Measurements from ENCODE around the gene TLR1. TPM values are rescaled to one million over a fixed set of nuclear protein-coding genes. Genes with fewer than 3 reads are reported as not detected.

The TLR1 gene, protein sequence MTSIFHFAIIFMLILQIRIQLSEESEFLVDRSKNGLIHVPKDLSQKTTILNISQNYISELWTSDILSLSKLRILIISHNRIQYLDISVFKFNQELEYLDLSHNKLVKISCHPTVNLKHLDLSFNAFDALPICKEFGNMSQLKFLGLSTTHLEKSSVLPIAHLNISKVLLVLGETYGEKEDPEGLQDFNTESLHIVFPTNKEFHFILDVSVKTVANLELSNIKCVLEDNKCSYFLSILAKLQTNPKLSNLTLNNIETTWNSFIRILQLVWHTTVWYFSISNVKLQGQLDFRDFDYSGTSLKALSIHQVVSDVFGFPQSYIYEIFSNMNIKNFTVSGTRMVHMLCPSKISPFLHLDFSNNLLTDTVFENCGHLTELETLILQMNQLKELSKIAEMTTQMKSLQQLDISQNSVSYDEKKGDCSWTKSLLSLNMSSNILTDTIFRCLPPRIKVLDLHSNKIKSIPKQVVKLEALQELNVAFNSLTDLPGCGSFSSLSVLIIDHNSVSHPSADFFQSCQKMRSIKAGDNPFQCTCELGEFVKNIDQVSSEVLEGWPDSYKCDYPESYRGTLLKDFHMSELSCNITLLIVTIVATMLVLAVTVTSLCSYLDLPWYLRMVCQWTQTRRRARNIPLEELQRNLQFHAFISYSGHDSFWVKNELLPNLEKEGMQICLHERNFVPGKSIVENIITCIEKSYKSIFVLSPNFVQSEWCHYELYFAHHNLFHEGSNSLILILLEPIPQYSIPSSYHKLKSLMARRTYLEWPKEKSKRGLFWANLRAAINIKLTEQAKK
- total RNA-seq, result 4.9 TPM
- long read RNA-seq, result 0 reads

DNA sequence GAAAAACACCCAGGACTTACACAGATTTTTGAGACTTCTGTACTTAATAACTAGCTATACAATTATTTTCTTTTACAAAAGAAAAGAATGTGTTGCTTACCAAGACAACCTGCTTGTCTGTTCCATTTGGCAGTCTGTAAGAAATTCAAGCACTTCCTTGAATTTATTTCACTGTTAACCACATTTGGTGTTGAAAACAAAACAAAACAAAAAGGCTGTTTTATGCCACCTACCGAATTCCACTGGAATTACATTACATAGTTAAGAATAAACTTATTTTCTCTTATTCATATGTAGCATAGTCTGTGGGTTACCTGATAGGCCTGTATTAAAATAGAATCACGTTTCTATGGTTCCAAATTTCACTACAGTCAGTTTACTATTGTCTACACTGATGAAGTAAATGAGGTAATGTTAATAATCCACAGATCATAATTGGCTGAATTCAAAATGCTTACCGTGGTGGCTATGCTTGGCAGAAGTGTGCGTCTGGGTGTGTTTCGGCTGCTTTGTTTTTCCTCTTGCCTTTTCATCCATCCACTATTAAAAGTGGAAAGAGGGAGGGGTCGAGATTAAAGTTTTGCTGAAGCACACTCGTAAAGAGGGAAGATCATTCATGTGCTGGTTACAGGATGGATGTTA, at the start of gene TLR1:
TSS of gene TLR1 (minus strand) at position 138 of the 642 bp plus-strand sequence. CDS start 5,960 bp downstream, outside the sequence.
- intact Hi-C loops (cut with DNase I), result loop anchor here (5.0 kb wide), 1 partner anchor 53 kb away; the partner anchor contains the start of gene TLR6
- DNase-seq (ENCODE audit: low spot score), result no peak

DNA sequence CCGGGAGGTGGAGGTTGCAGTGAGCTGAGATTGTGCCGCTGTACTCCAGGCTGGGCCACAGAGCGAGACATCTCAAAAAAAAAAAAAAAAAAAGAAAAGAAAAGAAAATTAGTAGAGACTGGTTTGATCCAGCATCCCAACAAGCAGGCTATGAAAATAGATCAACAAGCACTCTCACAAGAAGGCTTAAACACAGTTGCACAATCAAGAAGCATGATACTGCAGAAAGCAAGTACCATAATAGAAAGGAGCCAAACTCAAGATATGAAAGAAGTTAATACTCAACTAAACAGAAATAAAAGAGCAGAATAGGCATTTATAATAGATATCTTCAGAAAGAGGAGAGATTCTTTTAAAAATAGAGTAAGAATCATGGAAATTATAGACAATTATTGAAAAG, 41.4 kb upstream of the TLR1 start:
- intact Hi-C loops (cut with DNase I), result no loop called here
- no peak for DNase-seq (ENCODE audit: low spot score)

DNA sequence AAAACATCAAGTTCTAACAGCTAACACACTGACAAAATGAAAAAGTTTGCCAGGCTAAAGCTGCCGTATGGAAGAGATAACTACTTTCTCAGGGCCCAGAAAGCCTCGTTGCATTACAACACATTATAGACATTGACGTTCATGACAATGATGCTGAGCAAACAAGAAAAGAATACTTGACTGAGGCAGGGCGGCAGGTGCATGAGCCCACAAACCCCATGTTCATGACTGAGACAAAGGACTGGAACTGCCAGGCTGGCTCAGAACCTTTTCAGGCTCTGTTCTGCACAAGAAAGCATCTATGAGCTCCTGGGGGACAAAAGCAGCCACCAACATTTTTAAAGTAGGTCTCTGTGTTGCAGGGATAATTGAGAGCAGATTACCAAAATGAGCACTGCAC, 38.4 kb upstream of the TLR1 start:
- no peak for DNase-seq (ENCODE audit: low spot score)
- intact Hi-C loops (cut with DNase I), result no loop called here

DNA sequence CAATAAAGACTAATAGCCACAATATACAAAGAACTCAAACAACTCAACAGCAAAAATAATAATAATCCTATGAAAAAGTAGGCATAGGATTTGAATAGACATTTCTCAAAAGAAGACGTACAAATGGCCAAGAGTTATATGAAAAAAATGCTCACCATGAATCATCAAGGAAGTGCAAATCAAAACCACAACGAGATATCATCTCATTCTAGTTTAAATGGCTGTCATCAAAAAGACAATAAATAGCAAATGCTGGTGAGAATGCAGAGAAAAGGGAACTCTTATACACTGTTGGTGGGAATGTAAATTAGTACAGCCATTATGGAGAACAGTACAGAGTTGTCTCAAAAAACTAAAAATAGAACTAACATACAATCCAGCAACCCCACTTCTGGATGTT, 33.3 kb upstream of the TLR1 start:
- intact Hi-C loops (cut with DNase I), result no loop called here
- DNase-seq (ENCODE audit: low spot score), result no peak

DNA sequence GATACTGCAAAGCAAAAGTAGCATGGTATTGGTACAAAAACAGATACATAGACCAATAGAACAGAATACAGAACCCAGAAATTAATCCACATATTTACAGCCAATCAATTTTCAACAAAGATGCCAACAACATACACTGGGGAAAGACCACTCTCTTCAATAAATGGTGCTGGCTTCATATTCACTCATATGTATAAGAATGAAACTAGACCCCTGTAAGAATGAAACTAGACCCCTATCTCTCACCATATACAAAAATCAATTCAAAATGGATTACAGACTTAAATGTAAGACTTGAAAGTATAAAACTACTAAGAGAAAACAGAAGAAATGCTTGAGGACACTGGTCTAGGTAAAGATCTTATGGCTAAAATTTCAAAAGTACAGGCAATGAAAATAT, 32.7 kb upstream of the TLR1 start:
- intact Hi-C loops (cut with DNase I), result no loop called here
- no peak for DNase-seq (ENCODE audit: low spot score)

DNA sequence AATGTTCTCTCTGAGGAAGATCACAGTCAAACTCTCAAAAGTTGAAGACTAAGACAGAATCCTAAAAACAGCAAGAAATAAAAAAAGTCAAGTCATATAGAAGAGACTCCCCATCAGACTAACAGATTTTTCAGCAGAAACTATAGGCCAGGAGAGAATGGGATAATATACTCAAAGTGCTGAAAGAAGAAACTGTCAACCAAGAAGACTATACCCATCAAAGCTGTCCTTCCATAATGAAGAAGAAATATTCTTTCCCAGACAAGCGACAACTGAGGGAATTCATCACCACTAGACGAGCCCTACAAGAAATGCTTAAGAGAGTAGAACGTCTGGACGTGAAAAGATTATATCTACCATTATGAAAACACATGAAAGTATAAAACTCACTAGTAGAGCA, 30.0 kb upstream of the TLR1 start:
- intact Hi-C loops (cut with DNase I), result no loop called here
- DNase-seq (ENCODE audit: low spot score), result no peak

DNA sequence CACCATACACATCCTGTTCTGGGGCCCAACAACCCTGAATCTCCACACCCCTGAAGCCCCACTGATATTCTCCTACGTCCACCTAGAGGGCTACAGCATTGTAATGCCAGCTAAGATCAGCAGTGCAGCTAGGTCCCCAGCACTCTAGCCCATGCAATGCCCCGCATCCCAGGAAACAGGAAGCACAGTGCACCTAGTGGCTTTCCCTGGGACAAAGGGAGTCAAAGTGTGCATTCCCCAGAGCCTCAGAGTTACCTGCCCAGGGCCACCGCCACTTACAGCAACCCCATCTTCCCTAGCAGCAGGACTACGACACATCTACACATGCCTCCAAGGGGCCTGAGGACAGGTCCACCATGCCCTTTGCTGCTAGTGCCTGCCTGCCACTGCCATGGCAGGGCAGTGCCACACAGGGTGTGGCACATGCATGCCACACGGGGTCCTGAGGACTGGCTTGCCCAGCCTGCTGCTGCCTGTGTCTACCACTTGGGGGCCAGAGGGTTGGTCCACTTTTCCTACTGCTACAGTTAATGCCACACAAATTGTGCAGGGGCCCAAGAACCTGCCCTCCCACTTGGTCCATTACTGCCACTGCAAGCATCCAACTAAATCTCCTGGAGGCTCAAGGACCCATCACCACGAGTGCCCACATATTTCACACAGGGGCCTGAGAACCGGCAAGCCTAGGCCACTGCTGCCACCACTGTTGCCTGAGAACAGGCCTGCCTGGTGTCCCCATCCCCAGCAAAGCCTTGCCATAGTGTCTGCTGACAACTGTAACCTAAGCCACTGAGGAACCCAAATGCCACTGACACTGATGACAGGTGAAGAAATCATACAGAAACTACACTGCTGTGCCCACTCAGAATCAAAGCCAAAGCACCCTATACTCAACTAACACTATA, 28.3 kb upstream of the TLR1 start:
- intact Hi-C loops (cut with DNase I), result no loop called here
- DNase-seq (ENCODE audit: low spot score), result no peak

DNA sequence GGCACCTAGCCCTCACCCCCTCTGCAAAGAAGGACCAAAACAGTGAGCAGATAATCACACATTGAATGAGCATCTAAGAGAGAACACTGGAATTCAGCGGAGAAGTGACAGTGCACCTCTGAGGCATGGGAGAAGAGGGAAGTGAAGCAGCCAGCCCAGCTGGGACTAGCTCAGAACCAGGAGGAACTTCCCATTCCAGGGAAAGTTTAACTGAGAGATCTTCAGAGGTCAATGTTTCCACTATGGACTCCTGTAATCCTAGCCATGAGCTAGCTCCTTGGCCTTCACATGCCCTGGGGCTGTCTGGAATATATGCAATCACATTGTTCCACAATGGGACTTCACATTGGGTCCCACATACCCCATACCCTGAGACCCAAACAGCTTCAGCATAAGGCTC, 27.6 kb upstream of the TLR1 start:
- intact Hi-C loops (cut with DNase I), result no loop called here
- no peak for DNase-seq (ENCODE audit: low spot score)

DNA sequence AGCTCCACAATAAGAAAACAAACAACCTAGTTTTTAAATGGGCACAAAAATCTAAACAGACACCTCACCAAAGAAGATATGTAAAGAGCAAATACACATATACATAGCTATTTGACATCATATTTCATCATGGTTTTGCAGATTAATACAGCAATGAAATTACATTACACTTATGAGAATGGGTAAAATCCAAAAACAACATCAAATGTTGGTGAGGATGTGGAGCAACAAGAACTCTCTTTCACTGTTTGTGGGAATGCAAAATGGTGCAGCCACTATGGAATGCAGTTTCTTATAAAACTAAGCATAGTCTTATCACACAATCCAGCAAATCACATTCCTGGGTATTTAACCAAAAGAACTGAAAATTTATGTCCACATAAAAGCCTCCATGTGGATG, 27.1 kb upstream of the TLR1 start:
- no peak for DNase-seq (ENCODE audit: low spot score)
- intact Hi-C loops (cut with DNase I), result no loop called here

DNA sequence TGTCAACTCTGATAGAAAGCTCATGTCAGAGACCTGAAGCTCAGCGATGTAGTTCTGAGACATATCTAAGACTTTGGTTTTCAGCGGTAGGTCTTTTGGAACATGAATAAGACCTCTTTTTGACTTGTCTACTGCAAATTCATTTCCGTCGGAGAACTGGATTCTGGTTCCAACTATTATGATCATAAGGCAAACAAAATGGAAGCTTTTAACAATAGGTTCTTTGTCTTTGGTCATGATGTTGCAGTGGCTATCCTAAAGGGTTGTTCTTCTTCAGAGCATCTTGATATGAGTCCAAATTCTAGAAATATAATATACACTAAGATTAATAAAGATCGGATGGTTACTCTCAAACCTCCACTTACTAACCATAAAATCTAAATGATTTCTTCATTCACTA, 24.6 kb upstream of the TLR1 start:
- intact Hi-C loops (cut with DNase I), result no loop called here
- no peak for DNase-seq (ENCODE audit: low spot score)

DNA sequence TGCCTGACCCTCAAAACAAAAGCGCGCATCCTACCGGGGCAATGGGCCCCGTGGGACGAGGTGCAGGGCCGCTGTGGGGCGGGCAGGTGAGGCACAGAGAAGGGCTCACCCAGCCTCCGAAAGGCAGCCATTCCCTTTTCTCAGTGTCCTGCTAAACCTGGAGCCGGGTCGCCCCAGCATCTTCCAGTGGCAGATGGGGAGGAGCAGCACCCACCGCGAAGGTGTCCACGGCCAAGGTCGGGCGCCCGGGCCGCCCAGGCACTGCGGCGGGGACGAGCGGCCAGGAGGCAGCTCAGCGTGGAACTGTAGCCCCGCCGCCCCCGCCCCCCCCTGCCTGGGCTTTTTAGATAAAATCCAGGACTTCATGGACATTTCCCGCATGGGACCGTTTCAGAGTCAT, 19.2 kb upstream of the TLR1 start:
- DNase-seq (ENCODE audit: low spot score), result no peak

DNA sequence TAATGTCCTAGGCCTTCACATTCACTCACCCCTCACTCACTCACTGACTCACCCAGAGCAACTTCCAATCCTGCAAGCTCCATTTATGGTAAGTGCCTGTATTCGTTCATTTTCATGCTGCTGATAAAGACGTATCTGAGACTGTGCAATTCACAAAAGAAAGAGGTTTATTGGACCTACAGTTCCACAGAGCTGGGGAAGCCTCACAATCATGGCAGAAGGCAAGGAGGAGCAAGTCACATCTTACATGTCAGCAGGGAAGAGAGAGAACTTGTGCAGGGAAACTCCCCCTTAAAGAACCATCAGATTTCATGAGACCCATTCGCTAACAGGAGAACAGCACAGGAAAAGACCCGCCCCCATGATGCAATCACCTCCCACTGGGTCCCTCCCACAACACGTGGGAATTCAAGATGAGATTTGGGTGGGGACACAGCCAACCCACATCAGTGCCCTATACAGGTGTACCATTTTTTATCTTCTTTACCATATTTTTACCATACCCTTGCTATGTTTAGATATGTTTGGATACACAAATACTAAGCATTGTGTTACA, 18.2 kb upstream of the TLR1 start:
- intact Hi-C loops (cut with DNase I), result no loop called here
- DNase-seq (ENCODE audit: low spot score), result no peak

More for the DNA sequence above, 19.2 kb upstream of the TLR1 start:
- intact Hi-C loops (cut with DNase I), result no loop called here

DNA sequence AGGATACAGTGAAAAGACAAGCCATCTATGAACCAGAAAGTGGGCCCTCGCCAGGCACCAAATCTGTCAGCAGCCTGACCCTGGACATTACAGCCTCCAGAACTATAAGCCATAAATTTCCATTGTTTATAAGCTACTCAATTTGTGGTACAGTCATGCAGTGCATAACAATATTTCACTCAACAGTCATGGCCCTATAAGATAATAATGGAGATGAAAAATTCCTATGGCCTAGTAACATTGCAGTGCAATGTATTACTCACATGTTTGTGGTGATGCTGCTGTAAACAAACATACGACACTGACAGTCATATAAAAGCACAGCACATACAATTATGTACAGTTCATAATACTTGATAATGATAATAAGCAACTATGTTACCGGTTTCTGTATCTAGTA, 17.1 kb upstream of the TLR1 start:
- intact Hi-C loops (cut with DNase I), result no loop called here
- DNase-seq (ENCODE audit: low spot score), result no peak

DNA sequence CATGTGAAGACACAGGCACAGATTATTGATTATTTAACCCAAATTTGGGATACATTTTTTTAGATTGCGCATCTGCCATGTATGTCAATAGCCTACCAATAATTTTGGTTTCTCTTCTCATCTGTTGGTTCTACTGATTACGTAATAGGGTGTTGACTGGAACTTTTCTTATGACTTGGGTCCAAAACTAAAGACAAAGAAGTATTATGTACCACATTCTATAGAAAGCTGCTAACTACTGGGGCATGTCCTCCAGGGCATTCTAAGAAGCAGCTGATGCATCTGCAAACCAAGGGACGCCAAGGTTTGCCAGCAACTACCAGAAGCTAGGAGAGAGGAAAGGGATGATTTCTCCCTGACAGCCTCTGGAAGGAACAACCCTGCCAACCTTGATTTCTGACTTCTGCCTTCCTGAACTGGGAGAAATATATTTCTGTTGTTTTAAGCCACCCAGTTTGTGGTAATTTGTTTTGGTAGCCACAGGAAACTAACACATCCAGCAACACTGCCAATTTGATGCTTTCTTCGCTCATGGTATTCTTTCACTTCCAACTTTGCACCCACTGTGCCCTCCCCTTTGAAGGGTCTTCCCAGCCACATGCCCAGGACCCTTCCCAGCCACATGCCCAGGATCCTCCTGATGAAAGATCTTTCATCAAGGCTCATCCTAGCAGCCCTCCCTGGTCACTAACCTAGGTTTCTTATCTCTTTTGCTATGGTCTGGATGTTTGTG, 15.9 kb upstream of the TLR1 start:
- intact Hi-C loops (cut with DNase I), result no loop called here
- no peak for DNase-seq (ENCODE audit: low spot score)

DNA sequence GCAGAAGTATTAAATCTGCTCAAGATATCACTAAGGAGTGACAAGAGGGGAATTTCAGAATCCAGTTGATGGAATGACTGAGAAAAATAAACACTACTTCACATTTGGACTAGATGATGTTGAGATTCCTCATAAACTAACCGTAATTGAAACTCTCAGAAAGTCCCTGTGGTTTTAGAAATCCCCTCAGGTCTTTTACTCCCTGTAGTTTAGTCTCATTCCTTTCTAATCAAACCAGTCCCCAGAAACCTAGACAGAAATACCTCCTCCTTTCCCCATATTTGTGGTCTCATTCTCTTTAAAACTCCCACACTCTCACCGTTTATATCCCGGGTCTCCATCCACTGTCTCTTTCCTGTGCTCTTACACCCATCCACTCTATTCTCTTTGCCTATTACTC, 15.0 kb upstream of the TLR1 start:
- intact Hi-C loops (cut with DNase I), result no loop called here
- DNase-seq (ENCODE audit: low spot score), result no peak

DNA sequence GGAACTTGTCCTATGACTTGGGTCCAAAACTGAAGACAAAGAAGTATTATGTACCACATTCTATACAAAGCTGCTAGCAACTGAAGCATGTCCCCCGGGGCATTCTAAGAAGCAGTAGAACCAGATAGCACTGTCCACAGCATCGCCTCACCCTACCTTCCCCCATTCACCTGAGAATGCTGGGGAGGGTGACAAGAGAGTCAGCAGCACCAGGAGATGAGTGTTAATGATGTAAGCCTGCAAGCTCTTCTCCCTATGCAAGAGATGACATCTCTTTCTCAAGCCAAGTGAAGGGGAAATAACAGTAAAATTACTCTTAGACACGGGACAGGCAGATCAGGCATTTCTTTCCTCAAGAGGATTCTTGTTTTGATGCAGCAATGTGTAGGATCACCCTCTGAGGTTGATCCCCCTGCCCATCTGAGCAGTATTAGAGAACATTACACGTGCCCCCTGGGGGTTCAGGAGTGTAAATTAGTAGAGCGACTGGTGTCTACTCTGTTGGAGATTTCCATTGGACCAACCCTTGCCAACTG, 13.9 kb upstream of the TLR1 start:
- no peak for DNase-seq (ENCODE audit: low spot score)
- intact Hi-C loops (cut with DNase I), result no loop called here

DNA sequence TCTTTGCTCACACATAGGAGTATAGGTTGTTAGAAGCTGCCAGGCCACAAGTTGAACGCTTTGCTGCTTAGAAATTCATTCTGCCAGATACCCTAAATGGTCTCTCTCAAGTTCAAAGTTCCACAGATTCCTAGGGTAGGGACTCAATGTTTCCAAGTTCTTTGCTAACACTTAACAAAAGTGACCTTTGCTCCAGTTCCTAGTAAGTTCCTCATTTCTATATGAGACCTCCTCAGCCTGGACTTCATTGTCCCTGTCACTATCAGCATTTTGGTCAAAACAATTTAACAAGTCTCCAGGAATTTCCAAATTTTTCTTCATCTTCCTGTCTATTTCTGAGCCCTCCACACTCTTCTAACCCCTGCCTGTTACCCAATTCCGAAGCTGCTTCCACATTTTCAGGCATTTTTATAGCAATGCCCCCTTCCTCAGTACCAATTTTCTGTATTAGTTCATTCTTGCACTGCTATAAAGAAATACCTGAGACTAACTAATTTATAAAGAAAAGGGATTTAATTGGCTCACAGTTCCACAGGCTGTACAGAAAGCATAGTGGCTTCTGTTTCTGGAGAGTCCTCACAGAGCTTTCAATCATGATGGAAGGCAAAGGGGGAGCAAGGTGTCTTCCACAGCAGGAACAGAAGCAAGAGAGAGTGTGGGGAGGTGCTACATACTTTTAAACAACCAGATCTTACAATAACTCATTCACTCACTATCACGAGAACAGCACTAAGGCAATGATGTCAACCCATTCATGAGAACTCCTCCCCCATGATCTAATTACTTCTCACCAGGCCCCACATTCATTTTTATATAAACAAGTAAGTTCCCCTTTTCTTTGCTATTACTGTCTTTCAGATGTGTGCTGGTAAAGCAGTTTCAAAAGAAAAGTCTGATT, 11.5 kb upstream of the TLR1 start:
- DNase-seq (ENCODE audit: low spot score), result no peak
- intact Hi-C loops (cut with DNase I), result no loop called here

All from cardiac septum (tissue), 1 donor.